ENCODE data around the gene TRPM3.
"Not testable (repeated sequence)": the region's sequence is repeated elsewhere in the genome, so short reads cannot be mapped to it uniquely, and the experiment has no call there.

The TRPM3 gene

DNA sequence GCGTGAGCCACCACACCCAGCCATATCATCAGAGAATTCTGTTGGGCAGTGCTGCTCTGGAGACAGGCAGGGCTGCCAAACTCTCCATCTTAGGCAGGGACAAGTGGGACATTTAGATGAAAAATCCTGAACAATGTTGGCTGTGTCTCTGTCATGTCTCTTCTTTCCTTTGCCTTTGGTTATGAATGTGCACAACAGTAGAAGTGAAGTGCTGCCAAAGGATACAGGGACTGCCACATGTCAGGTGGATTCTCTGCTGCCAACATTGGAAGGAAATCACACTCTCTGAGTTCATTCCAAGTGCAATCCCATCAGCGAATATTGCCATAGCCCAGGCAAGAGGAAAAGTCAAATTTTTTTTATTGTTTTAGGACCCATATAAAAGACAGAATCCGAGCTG lies 348.8 kb downstream of the TRPM3 start:
- no peak for DNase-seq (ENCODE audit: low read depth in 1 of 2, low spot score in 1 of 2)

DNA sequence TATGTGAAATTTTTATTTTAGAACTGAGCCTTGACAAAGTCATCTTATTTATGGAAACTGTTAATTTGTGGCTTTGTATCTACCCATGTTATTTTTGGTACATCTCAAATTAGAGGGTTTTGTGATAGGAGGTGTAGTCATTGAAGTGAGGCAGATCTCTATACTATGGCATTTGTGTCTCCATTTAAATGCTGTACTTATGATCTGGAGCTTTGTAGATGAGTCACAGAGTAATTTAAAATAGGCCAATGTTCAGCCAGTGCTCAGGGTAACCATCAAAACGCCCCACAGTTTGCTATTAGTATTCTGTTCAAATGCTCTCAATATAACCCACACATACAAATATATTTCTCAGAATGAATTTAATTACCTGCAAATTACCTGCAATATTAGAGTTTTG lies 355.5 kb downstream of the TRPM3 start:
- DNase-seq (ENCODE audit: low read depth in 1 of 2, low spot score in 1 of 2), result no peak

DNA sequence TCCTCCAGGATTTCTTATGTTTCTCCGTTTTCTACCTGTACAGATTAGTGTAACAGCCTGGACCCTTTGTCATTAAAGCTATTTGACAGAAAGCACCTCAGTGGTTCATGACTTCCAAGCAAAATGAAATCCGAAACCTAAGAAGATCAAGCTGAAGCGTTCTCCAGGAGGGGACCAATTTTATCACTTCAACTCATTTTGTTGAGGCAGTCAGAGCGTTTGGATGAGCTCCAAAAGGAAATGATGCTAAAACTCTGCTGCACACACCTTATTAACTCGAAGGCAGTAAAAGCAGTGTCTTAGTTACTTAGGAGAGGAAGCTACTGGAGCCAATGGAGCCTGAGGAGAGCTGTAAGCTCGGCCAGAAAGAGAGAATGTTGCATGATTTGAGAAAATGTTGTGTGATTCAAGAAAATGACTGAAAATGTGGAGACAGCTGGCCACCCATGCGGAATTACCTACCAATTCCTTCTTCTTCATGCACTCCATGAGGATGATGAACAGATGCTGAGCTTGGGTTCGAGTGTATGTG lies 360.2 kb downstream of the TRPM3 start:
- no peak for DNase-seq (ENCODE audit: low read depth in 1 of 2, low spot score in 1 of 2)

DNA sequence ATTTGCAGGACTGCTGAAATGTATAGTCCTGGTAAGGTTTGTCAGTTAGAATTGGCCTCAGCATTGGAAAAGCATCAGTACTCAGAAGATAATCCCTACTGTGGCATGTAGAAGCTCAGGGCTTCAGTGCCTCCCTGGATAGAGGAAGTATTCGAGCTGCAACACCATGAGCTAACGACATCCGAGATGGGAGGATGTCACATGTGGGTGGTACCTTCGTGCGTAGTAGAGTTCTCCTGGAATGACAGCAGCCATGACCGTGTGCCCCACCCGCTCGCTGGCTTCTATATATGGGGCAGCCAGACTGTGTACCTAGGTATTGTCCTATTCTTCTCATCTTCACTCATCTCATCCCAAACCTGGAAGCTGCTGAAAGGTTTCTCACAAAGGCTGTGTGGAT lies 361.2 kb downstream of the TRPM3 start:
- no peak for DNase-seq (ENCODE audit: low read depth in 1 of 2, low spot score in 1 of 2)

- DNase-seq (ENCODE audit: low read depth in 1 of 2, low spot score in 1 of 2), result no peak
Observed at GRCh38 chr9:70753311-70753710, 368.1 kb downstream of the TRPM3 start.

DNA sequence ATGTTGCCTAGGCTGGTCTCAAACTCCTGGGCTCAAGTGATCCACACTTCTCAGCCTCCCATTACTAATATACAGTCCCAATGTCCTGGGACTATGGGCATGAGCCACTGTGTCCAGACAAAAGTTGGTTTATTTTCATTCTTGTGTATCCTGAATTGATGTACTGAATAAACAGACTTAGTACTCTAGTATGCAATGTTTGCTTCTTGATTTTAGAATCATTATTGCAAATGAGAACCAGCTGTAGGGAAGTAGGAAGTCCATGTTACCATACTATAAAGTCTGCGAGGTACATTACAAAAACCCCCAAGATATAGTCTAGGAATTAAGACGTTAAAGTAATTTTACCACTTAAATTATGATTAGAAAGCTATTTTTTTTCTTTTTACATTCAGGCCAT lies 372.4 kb downstream of the TRPM3 start:
- no peak for DNase-seq (ENCODE audit: low read depth in 1 of 2, low spot score in 1 of 2)

- DNase-seq (ENCODE audit: low read depth in 1 of 2, low spot score in 1 of 2), result no peak
Observed at GRCh38 chr9:70747261-70747718, 374.1 kb downstream of the TRPM3 start.

DNA sequence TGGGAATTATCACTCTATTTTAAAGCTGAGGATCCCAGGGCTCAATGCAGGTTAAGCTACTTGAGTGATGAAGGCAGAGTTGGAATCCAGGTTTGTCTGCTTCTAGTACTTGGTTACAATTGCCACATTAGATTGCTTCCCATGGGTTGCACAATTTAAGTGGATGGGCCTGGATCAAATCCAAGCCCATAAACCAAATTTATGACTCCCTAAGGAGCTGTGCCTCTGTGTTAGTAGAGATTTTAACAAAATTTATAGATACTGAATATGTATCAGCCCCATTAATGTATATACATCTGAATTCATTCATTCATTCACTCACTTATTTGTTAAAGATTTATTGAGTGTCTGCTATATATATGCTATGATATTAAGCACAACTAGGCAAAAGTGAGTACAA lies 374.7 kb downstream of the TRPM3 start:
- no peak for DNase-seq (ENCODE audit: low read depth in 1 of 2, low spot score in 1 of 2)

GRCh38 chr9:70746316-70746715 lies 375.1 kb downstream of the TRPM3 start:
- no peak for DNase-seq (ENCODE audit: low read depth in 1 of 2, low spot score in 1 of 2)

- DNase-seq (ENCODE audit: low read depth in 1 of 2, low spot score in 1 of 2), result not testable (repeated sequence)
Observed at GRCh38 chr9:70724794-70725193, 396.6 kb downstream of the TRPM3 start.

DNA sequence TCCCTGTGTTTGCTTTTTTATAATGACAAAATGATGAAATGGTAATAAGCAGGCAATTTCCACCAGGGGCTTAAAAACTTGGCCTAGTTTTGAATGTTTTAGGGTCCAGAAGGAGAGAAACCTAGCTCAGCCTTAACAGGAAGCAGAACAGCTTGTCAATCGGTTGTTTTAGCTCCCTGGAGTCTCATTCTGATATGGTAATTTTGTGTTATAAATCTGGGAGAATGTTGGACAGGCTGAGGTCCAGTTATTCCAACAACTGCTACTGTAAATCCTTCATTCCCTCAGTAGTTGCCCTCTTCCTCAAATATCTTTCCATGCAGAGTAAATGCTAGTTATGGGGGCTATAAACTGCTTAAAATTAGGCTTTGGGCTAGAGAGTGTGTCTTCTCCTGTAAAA lies 397.4 kb downstream of the TRPM3 start:
- not testable (repeated sequence) for DNase-seq (ENCODE audit: low read depth in 1 of 2, low spot score in 1 of 2)

- not testable (repeated sequence) for DNase-seq (ENCODE audit: low read depth in 1 of 2, low spot score in 1 of 2)
Observed at GRCh38 chr9:70706797-70707196, 414.6 kb downstream of the TRPM3 start.

DNA sequence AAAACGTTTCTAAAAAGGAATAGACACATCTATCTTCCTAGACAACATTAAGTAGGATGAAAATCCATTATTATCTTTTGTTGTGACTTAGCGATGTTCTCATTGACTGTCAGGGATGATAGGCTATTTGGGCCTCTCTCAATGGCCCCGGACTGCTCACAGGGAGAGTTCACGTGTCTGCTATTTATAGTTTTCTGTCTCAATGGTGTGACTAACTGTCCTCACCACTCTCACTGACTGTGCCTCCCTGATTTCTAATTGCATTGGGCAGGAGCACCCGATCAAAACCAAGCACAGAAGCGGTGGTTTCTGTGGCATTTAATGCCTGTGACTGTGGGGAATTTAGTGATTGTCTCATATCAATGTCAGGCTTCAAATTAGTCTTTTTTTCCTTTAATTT lies 420.3 kb downstream of the TRPM3 start:
- no peak for DNase-seq (ENCODE audit: low read depth in 1 of 2, low spot score in 1 of 2)

- no peak for DNase-seq (ENCODE audit: low read depth in 1 of 2, low spot score in 1 of 2)
Observed at GRCh38 chr9:70696694-70697335, 424.6 kb downstream of the TRPM3 start.

GRCh38 chr9:70694758-70695157 lies 426.7 kb downstream of the TRPM3 start:
- DNase-seq (ENCODE audit: low read depth in 1 of 2, low spot score in 1 of 2), result no peak

DNA sequence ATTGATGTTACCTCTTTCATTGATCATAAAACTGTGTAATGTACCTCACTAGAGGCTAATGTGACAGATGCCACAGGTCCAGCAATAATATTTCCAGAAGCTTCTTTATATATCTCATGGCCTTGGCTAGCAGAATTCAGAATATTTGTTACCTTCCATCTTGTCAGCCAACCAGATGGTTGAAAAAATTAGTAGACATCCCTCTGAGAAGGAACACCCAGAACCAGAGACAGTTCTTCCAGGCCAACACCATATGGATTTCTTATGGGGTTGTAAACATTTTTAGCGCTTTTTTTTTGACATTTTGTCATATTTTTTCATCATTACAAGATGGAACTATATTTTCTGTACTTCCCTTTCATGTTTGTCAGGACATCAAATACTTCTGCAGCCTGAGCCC lies 428.2 kb downstream of the TRPM3 start:
- no peak for DNase-seq (ENCODE audit: low read depth in 1 of 2, low spot score in 1 of 2)

DNA sequence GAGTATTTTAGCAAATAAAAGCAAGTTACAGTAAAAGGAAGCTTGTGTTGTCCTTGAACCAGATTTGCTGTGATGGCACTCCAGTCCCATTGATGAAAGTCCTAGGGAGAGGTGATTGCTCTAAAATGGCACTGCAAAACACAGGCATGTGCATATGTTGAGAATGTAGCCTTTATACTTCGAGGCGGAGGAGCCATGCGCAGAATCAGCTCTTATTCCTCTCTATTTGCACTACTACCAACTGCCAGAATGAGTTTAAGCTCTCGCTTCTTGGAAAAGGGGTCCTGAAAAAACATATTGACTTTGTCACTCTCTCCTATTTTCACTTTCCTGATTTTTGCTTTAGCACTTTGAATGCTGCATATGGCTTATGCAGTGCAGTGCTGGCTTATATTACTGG lies 429.0 kb downstream of the TRPM3 start:
- no peak for DNase-seq (ENCODE audit: low read depth in 1 of 2, low spot score in 1 of 2)

DNA sequence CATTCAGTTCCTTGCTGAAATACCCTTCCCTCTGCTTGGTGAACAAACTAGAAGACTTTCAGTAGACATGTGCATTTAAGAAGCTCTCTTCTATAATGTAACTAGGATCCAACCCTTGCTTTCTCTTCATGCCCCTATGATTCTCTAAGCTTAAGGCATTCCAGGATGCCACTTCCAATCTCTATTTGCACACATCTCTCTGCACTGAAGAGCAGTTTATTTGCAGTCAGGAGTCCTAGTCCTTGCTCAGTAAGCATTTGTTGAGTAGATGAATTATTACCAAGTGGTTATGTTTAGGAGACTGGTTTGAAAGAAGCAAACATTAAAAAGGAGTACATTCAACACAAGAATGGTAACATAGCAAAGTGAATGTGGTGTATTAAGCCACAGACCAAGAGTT lies 432.7 kb downstream of the TRPM3 start:
- no peak for DNase-seq (ENCODE audit: low read depth in 1 of 2, low spot score in 1 of 2)

GRCh38 chr9:70683841-70684240 lies 437.6 kb downstream of the TRPM3 start:
- no peak for DNase-seq (ENCODE audit: low read depth in 1 of 2, low spot score in 1 of 2)

GRCh38 chr9:70682298-70682697 lies 439.1 kb downstream of the TRPM3 start:
- DNase-seq (ENCODE audit: low read depth in 1 of 2, low spot score in 1 of 2), result no peak

DNA sequence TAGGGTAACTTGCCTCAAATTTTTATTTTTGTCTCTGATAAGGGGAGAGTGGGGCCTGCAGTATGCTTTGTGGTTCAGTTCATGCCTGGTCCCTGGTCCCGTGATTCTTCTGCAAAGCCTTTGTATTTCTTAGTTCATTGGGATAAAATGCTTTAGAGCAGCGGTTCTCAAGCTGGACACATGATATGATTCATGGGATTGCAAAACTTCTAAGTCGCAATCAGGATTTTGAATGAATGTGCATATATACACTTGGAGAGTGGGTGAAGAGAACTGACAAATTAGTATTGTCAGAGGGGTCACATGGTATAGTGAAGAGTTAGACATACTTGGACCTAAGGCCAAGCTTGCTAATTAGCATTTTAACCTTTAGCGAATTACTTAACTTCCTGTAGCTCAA lies 441.6 kb downstream of the TRPM3 start:
- DNase-seq (ENCODE audit: low read depth in 1 of 2, low spot score in 1 of 2), result no peak

DNA sequence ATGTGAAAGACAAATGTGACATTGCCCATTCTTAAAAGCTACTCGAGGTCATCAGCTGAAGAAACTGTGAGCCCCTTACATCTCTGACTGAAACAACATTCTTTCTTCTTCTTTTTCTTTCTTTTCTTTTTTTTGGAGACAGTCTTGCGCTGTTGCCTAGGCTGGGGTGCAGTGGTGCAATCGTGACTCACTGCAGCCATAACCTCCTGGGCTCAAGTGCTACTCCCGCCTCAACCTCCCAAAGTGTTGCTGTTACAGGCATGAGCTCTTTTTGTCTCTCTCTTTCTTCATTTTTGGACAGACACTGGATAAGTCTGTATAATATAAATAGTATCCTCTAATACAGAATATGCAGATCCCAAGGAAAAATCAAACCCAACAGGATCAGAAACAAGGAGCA lies 443.3 kb downstream of the TRPM3 start:
- no peak for DNase-seq (ENCODE audit: low read depth in 1 of 2, low spot score in 1 of 2)

- no peak for DNase-seq (ENCODE audit: low read depth in 1 of 2, low spot score in 1 of 2)
Observed at GRCh38 chr9:70677055-70677735, 444.2 kb downstream of the TRPM3 start.

All from activated CD4-positive, alpha-beta T cell treated with anti-CD3 and anti-CD28 coated beads, Interleukin-2, amount 50 U/mL, for 24 hours (primary cell).